OCI-LY3 (cell line): ENCODE data around the gene NOTUM.

Source experiments
- H2AFZ ChIP-seq: fragments of 200-600, 300-600 bp; shearing (Covaris generic); 2 replicates; pipeline ENCODE4 v1.6.0; 2014; ENCODE audit warnings: antibody characterized with exemption, low read depth, low read length
- H3K27ac ChIP-seq: fragments of 200-600, 300-600 bp; sonication (generic); 2 replicates; pipeline ENCODE4 v1.5.1; 2014; ENCODE audit warnings: mild to moderate bottlenecking, low read length, moderate library complexity, mixed read lengths
- H3K27me3 ChIP-seq: fragments of 200-600, 300-600 bp; sonication (generic); 2 replicates; pipeline ENCODE4 v1.6.1; 2014; ENCODE audit warnings: low read depth, low read length, mixed read lengths
- H3K36me3 ChIP-seq: fragments of 200-600, 300-600 bp; sonication (generic); replicated peaks from 2 replicates; pipeline ENCODE3; 2014; ENCODE audit warnings: low read depth, low read length, mixed read lengths
- H3K4me1 ChIP-seq: fragments of 300-600, 200-600 bp; sonication (generic); 2 replicates; pipeline ENCODE4 v1.6.1; 2014; ENCODE audit warnings: low read length, mixed read lengths
- H3K4me2 ChIP-seq: fragments of 200-600, 300-600 bp; sonication (generic); 2 replicates; pipeline ENCODE4 v1.6.1; 2014; ENCODE audit warnings: low read length, mixed read lengths
- H3K4me3 ChIP-seq: fragments of 300-600, 200-600 bp; sonication (generic); 2 replicates; pipeline ENCODE4 v1.5.1; 2014; ENCODE audit warnings: antibody characterized with exemption, mild to moderate bottlenecking, low read length, moderate library complexity
- H3K79me2 ChIP-seq: fragments of 300-600, 200-600 bp; shearing (Covaris generic); 2 replicates; pipeline ENCODE4 v1.6.1; 2014; ENCODE audit warnings: mild to moderate bottlenecking, low read length, mixed read lengths
- H3K9ac ChIP-seq: fragments of 300-600, 200-600 bp; shearing (Covaris generic); 2 replicates; pipeline ENCODE4 v1.6.0; 2014; ENCODE audit warnings: mild to moderate bottlenecking, low read length, moderate library complexity
- H3K9me3 ChIP-seq: fragments of 200-600, 300-600 bp; shearing (Covaris generic); 2 replicates; pipeline ENCODE4 v1.6.1; 2014; ENCODE audit warnings: low read length, mixed read lengths; ENCODE audit not compliant: insufficient read depth
- H4K20me1 ChIP-seq: fragments of 200-600, 300-600 bp; sonication (generic); 2 replicates; pipeline ENCODE4 v1.6.1; 2016; ENCODE audit warnings: low read length, mixed read lengths; ENCODE audit not compliant: insufficient read depth
- CTCF ChIP-seq: fragments of 200-600, 300-600 bp; sonication (generic); IDR thresholded peaks from 2 replicates; pipeline ENCODE4 v1.5.1; 2014; ENCODE audit warnings: antibody characterized with exemption, low read length, low read depth
- EZH2phosphoT487 ChIP-seq: fragments of 200-600 bp; shearing (Covaris generic); IDR thresholded peaks from 2 replicates; pipeline ENCODE4 v1.6.1; 2018; ENCODE audit warnings: antibody characterized with exemption, mixed run types, low read depth

Gene NOTUM

GRCh38 chr17:82004517-82005455 lies 43.8 kb upstream of the NOTUM start:
- Histone ChIP-seq H3K4me1 (no peaks in the 10 kb centered on the region), H3K4me2 (no peak overlapping the region), H3K27me3 (no peaks in the 10 kb centered on the region), H3K27ac (no peak overlapping the region), H3K9me3 (no peaks in the 10 kb centered on the region), H3K9ac (no peak overlapping the region), H3K36me3 (no peaks in the 10 kb centered on the region), H3K4me3 (no peak overlapping the region), H2AFZ (no peak overlapping the region), H3K79me2 (no peaks in the 10 kb centered on the region), H4K20me1 (no peaks in the 10 kb centered on the region)
- TF ChIP-seq EZH2phosphoT487 (no peak), CTCF (no peak)

- no peaks in the 10 kb centered on the region for H3K4me1 ChIP-seq
- H3K9me3 ChIP-seq: no peaks in the 10 kb centered on the region
- H2AFZ ChIP-seq: no peak overlapping the region
- no peaks in the 10 kb centered on the region for H3K79me2 ChIP-seq
- no peak overlapping the region for H3K4me3 ChIP-seq
- no peaks in the 10 kb centered on the region for H3K36me3 ChIP-seq
- H3K27me3 ChIP-seq: no peaks in the 10 kb centered on the region
- H3K4me2 ChIP-seq: no peak overlapping the region
- H3K27ac ChIP-seq: no peak overlapping the region
- H4K20me1 ChIP-seq: no peaks in the 10 kb centered on the region
- TF ChIP-seq EZH2phosphoT487: no peak
- TF ChIP-seq CTCF: no peak
- H3K9ac ChIP-seq: no peak overlapping the region
These were observed 42.7 kb upstream of the NOTUM start for GRCh38 chr17:82003411-82004381.

DNA sequence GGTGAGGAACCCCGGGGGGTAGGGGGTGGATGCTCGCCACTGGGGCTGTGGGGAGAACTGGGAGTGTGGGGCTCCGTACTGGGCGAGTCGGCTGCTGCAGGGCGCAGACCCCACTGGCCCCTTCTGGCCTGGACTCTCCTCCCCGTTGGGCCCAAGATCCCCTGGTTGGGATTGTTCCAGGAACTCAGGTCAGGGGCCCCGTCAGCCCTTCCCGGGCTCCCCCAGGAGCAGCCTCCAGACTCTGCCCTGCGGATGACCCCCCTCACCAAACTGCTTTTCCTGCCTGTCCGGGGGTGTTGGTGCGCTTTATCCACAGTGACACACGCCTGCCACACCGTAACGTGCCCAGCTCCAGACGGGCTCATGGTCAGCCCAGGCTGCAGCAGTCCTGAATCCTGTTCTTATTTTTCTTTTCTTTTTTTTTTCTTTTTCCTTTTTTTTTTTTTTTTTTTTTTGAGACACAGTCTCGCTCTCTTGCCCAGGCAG lies 40.6 kb upstream of the NOTUM start:
- Histone ChIP-seq H3K36me3 (no peaks in the 10 kb centered on the region), H3K4me1 (no peaks in the 10 kb centered on the region), H2AFZ (no peak overlapping the region), H3K9me3 (no peaks in the 10 kb centered on the region), H3K27me3 (no peaks in the 10 kb centered on the region), H3K9ac (no peak overlapping the region), H4K20me1 (no peaks in the 10 kb centered on the region), H3K79me2 (no peaks in the 10 kb centered on the region), H3K27ac (no peak overlapping the region), H3K4me3 (no peak overlapping the region), H3K4me2 (no peak overlapping the region)
- TF ChIP-seq CTCF (no peak), EZH2phosphoT487 (no peak)
